K562 (cell line): ENCODE data around the gene TNFSF11. TPM values are rescaled to one million over a fixed set of nuclear protein-coding genes. Genes with fewer than 3 reads are reported as not detected.

Experiments
- polyA plus RNA-seq, 8 experiments: library from polyadenylated mRNA; depleted of rRNA in 4 of 8; stranded (reverse) in 5 of 8; unstranded in 3 of 8; fragments of >200 nt; fragmentation: Nextera tagmentation in 2 of 8; fragmentation: Illumina TruSeq in 1 of 8; extraction: Ambion mirVana in 2 of 8; extraction: Trizol in 1 of 8; gene quantifications; 2 replicates each; pipeline versions ENCODE4 v1.2.1 to v1.2.3, GENCODE V29; 2011 to 2014; ENCODE audit warnings: inconsistent platforms in 1 of 8, missing spikeins in 1 of 8
- total RNA-seq, 7 experiments: library from RNA; depleted of rRNA in 6 of 7; stranded (reverse); fragments of >200 nt in 6 of 7; fragmentation: Illumina TruSeq in 2 of 7; extraction: Trizol in 2 of 7; gene quantifications; 2 replicates each; pipeline versions ENCODE4 v1.2.1 to v1.2.3, GENCODE V29; 2011 to 2021; ENCODE audit warnings: low replicate concordance in 1 of 7

TNFSF11 gene
- total and polyA plus RNA-seq, 9 of the 15 experiments (the other 6 are each of a cell fraction or from before 2014, with no cell fraction given) = not detected

Other genes starting within 250 kb of the TNFSF11 start
- not detected in 2 replicates for gene FAM216B, start 207.4 kb downstream of the TNFSF11 start, total RNA-seq (2014; rRNA removed)
- gene FAM216B, start 207.4 kb downstream of the TNFSF11 start, total RNA-seq (2014; rRNA removed; fragmentation: Illumina TruSeq; extraction: Trizol) = not detected in 2 replicates
- gene FAM216B, start 207.4 kb downstream of the TNFSF11 start, total RNA-seq (2015; rRNA removed; fragmentation: Illumina TruSeq; extraction: Trizol) = not detected in 2 replicates
- gene FAM216B, start 207.4 kb downstream of the TNFSF11 start, total RNA-seq (2021) = not detected in 2 replicates
- not detected in 2 replicates for gene FAM216B, start 207.4 kb downstream of the TNFSF11 start, polyA plus RNA-seq (2011; rRNA removed)
- gene FAM216B, start 207.4 kb downstream of the TNFSF11 start, polyA plus RNA-seq (2014; fragmentation: Illumina TruSeq; extraction: Trizol) = not detected in 2 replicates
- not detected for gene FAM216B, start 207.4 kb downstream of the TNFSF11 start, polyA plus RNA-seq (2014; fragmentation: Nextera tagmentation; extraction: Ambion mirVana)
- not detected in 2 replicates for gene FAM216B, start 207.4 kb downstream of the TNFSF11 start, polyA plus RNA-seq (2014; rRNA removed)